ENCODE results near the gene UFSP2. TPM values are rescaled to one million over a fixed set of nuclear protein-coding genes. Genes with fewer than 3 reads are reported as not detected.

The UFSP2 gene
- total and polyA plus RNA-seq, 2 donors (not counting 1 experiment from before 2014, with no cell fraction given): 43.1 to 43.2 TPM

- no peaks in the 10 kb centered on the region for H4K20me1 ChIP-seq (ENCODE audit: control insufficient read depth, extremely low read depth, insufficient read depth, low read length)
- no peak overlapping the region for H3K4me3 ChIP-seq (replicated peaks in 1 of 4; ENCODE audit: control extremely low read depth in 1 of 4, insufficient read depth in 1 of 4, low read depth in 3 of 4, low read length in 4 of 4)
- no peaks in the 10 kb centered on the region for H3K9me3 ChIP-seq (ENCODE audit: control insufficient read depth, insufficient read depth, low read depth, low read length)
- no peak for TF ChIP-seq EZH2 (IDR thresholded peaks at IDR 0.05; ENCODE audit: low read length, missing control alignments)
- TF ChIP-seq CTCF (conservative IDR thresholded peaks at IDR 0.05 in 1 of 2, IDR thresholded peaks at IDR 0.05 in 1 of 2; ENCODE audit: low read depth in 1 of 2, low read length in 2 of 2): no peak
- no peak overlapping the region for H3K27ac ChIP-seq (ENCODE audit: insufficient read depth, low read length)
- H3K27me3 ChIP-seq (ENCODE audit: control insufficient read depth, insufficient read depth, low read length): no peaks in the 10 kb centered on the region
- no peaks in the 10 kb centered on the region for H3K36me3 ChIP-seq (ENCODE audit: control insufficient read depth, insufficient read depth, low read length)
- no peak overlapping the region for H2AFZ ChIP-seq (ENCODE audit: low read length)
- H3K9ac ChIP-seq (ENCODE audit: insufficient read depth, low read length): no peak overlapping the region
- H3K79me2 ChIP-seq (ENCODE audit: control insufficient read depth, insufficient read depth, low read length): peaks cover 9% of the 10 kb centered on the region
- no peak overlapping the region for H3K4me2 ChIP-seq (ENCODE audit: extremely low read depth, insufficient read depth, low read length)
- DNase-seq (ENCODE audit: low read depth in 2 of 2): no peak
- H3K4me1 ChIP-seq (ENCODE audit: control insufficient read depth, extremely low read depth, insufficient read depth, low read length): peaks cover 3% of the 10 kb centered on the region
These were observed 1.4 kb upstream of the UFSP2 start for GRCh38 chr4:185426960-185427688.

GRCh38 chr4:185424905-185425646, 688 bp downstream of the UFSP2 start:
- H3K4me2 ChIP-seq (ENCODE audit: extremely low read depth, insufficient read depth, low read length): peak overlapping the region; percentile 98
- H3K9ac ChIP-seq (ENCODE audit: insufficient read depth, low read length): peak overlapping the region; percentile 98
- H3K27me3 ChIP-seq (ENCODE audit: control insufficient read depth, insufficient read depth, low read length): no peaks in the 10 kb centered on the region
- peak overlapping the region; percentile 96 for H2AFZ ChIP-seq (ENCODE audit: low read length)
- TF ChIP-seq EZH2 (IDR thresholded peaks at IDR 0.05; ENCODE audit: low read length, missing control alignments): no peak
- TF ChIP-seq CTCF (conservative IDR thresholded peaks at IDR 0.05 in 1 of 2, IDR thresholded peaks at IDR 0.05 in 1 of 2; ENCODE audit: low read depth in 1 of 2, low read length in 2 of 2): no peak
- H3K9me3 ChIP-seq (ENCODE audit: control insufficient read depth, insufficient read depth, low read depth, low read length): no peaks in the 10 kb centered on the region
- peak overlapping the region; percentile 54 to 95 (median 72) for H3K4me3 ChIP-seq (replicated peaks in 1 of 4; ENCODE audit: control extremely low read depth in 1 of 4, insufficient read depth in 1 of 4, low read depth in 3 of 4, low read length in 4 of 4)
- no peaks in the 10 kb centered on the region for H3K36me3 ChIP-seq (ENCODE audit: control insufficient read depth, insufficient read depth, low read length)
- H3K4me1 ChIP-seq (ENCODE audit: control insufficient read depth, extremely low read depth, insufficient read depth, low read length): peaks cover 9% of the 10 kb centered on the region
- no peaks in the 10 kb centered on the region for H4K20me1 ChIP-seq (ENCODE audit: control insufficient read depth, extremely low read depth, insufficient read depth, low read length)
- H3K27ac ChIP-seq (ENCODE audit: insufficient read depth, low read length): peak overlapping the region; percentile 99
- peak in 1 of 2 donors; percentile 2 for DNase-seq (ENCODE audit: low read depth in 2 of 2)
- peaks cover 9% of the 10 kb centered on the region for H3K79me2 ChIP-seq (ENCODE audit: control insufficient read depth, insufficient read depth, low read length)

- no peaks in the 10 kb centered on the region for H3K27me3 ChIP-seq (ENCODE audit: control insufficient read depth, insufficient read depth, low read length)
- peak; percentile 59 to 90 for DNase-seq (ENCODE audit: low read depth in 2 of 2)
- TF ChIP-seq EZH2 (IDR thresholded peaks at IDR 0.05; ENCODE audit: low read length, missing control alignments): no peak
- no peak for TF ChIP-seq CTCF (conservative IDR thresholded peaks at IDR 0.05 in 1 of 2, IDR thresholded peaks at IDR 0.05 in 1 of 2; ENCODE audit: low read depth in 1 of 2, low read length in 2 of 2)
These were observed 4.2 kb downstream of the UFSP2 start for GRCh38 chr4:185421366-185422124.

More at GRCh38 chr4:185421366-185422124, 4.2 kb downstream of the UFSP2 start:
- H3K4me2 ChIP-seq (ENCODE audit: extremely low read depth, insufficient read depth, low read length): peak overlapping the region; percentile 15
- no peaks in the 10 kb centered on the region for H3K9me3 ChIP-seq (ENCODE audit: control insufficient read depth, insufficient read depth, low read depth, low read length)
- no peak overlapping the region for H3K9ac ChIP-seq (ENCODE audit: insufficient read depth, low read length)
- H3K36me3 ChIP-seq (ENCODE audit: control insufficient read depth, insufficient read depth, low read length): no peaks in the 10 kb centered on the region
- no peaks in the 10 kb centered on the region for H4K20me1 ChIP-seq (ENCODE audit: control insufficient read depth, extremely low read depth, insufficient read depth, low read length)
- H3K79me2 ChIP-seq (ENCODE audit: control insufficient read depth, insufficient read depth, low read length): peaks cover 9% of the 10 kb centered on the region
- peaks cover 9% of the 10 kb centered on the region for H3K4me1 ChIP-seq (ENCODE audit: control insufficient read depth, extremely low read depth, insufficient read depth, low read length)
- no peak overlapping the region for H3K27ac ChIP-seq (ENCODE audit: insufficient read depth, low read length)
- H2AFZ ChIP-seq (ENCODE audit: low read length): no peak overlapping the region
- no peak overlapping the region for H3K4me3 ChIP-seq (replicated peaks in 1 of 4; ENCODE audit: control extremely low read depth in 1 of 4, insufficient read depth in 1 of 4, low read depth in 3 of 4, low read length in 4 of 4)
